ENCODE measurements around the gene MRPS2.
"Not testable (repeated sequence)": the region's sequence is repeated elsewhere in the genome, so short reads cannot be mapped to it uniquely, and the experiment has no call there.

MRPS2 gene

GRCh38 chr9:135508211-135508820 is 7.8 kb downstream of the MRPS2 start:
- no peak for DNase-seq (ENCODE audit: extremely low read depth, insufficient read length)
- TF ChIP-seq, protein P1, sequence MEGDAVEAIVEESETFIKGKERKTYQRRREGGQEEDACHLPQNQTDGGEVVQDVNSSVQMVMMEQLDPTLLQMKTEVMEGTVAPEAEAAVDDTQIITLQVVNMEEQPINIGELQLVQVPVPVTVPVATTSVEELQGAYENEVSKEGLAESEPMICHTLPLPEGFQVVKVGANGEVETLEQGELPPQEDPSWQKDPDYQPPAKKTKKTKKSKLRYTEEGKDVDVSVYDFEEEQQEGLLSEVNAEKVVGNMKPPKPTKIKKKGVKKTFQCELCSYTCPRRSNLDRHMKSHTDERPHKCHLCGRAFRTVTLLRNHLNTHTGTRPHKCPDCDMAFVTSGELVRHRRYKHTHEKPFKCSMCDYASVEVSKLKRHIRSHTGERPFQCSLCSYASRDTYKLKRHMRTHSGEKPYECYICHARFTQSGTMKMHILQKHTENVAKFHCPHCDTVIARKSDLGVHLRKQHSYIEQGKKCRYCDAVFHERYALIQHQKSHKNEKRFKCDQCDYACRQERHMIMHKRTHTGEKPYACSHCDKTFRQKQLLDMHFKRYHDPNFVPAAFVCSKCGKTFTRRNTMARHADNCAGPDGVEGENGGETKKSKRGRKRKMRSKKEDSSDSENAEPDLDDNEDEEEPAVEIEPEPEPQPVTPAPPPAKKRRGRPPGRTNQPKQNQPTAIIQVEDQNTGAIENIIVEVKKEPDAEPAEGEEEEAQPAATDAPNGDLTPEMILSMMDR (IDR thresholded peaks at IDR 0.05; ENCODE audit: insufficient read depth, low read length, poor library complexity, severe bottlenecking): no peak
- Histone ChIP-seq H3K36me3 (ENCODE audit: control insufficient read depth, insufficient read depth, low read length) (peaks cover 17% of the 10 kb centered on the region), H3K27me3 (replicated peaks; ENCODE audit: control insufficient read depth, insufficient read depth, low read length) (no peaks in the 10 kb centered on the region; the same call in 1 of the 2 replicates), H3K4me3 (replicated peaks; ENCODE audit: low read depth, low read length) (no peak overlapping the region)

- H3K36me3 ChIP-seq (ENCODE audit: control insufficient read depth, insufficient read depth, low read length): peaks cover 7% of the 10 kb centered on the region; the same call in 1 of the 2 replicates
- TF ChIP-seq, protein P1 (IDR thresholded peaks at IDR 0.05; ENCODE audit: insufficient read depth, low read length, poor library complexity, severe bottlenecking): no peak
- no peak for DNase-seq (ENCODE audit: extremely low read depth, insufficient read length)
- H3K4me3 ChIP-seq (replicated peaks; ENCODE audit: low read depth, low read length): no peak overlapping the region
- H3K27me3 ChIP-seq (replicated peaks; ENCODE audit: control insufficient read depth, insufficient read depth, low read length): no peaks in the 10 kb centered on the region; the same call in 1 of the 2 replicates
These were observed 9.0 kb downstream of the MRPS2 start for GRCh38 chr9:135509458-135509857.

DNA sequence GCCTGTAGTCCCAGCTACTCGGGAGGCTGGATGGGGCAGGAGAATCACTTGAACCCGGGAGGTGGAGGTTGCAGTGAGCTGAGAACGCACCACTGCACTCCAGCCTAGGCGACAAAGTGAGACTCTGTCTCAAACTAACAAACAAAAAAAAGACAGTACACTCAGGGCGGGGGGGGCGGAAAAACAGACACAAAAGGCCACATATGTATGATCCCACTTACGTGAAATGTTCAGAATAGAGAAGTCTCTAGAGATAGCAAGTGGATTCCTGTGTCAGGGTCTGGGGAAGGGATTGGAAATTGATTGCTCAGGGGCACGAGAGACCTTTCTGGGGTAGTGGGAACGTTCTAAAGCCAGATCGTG is 11.7 kb downstream of the MRPS2 start:
- peaks cover 2% of the 10 kb centered on the region; the same call in 1 of the 2 replicates for H3K27me3 ChIP-seq (replicated peaks; ENCODE audit: control insufficient read depth, insufficient read depth, low read length)
- no peak for DNase-seq (ENCODE audit: extremely low read depth, insufficient read length)
- TF ChIP-seq, protein P1 (IDR thresholded peaks at IDR 0.05; ENCODE audit: insufficient read depth, low read length, poor library complexity, severe bottlenecking): no peak
- H3K4me3 ChIP-seq (replicated peaks; ENCODE audit: low read depth, low read length): no peak overlapping the region
- H3K36me3 ChIP-seq (ENCODE audit: control insufficient read depth, insufficient read depth, low read length): no peaks in the 10 kb centered on the region

DNA sequence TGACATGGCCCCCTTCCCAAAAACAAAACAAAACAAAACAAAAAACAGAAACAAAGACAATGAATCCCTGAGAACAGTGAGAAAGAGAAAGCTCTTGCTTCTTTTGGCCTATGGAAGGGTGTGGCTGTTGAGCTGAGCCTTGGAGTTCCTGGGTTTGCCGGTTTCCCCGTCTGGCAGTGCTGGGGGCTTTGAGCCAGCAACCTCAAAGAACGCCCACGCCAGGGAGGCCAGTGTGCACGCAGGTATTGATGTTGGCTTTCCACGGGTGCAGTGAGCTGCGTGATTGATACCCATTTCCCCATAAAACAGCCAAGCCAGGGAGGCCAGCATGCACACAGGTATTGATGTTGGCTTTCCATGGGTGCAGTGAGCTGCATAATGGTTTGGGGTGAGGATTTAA is 12.4 kb downstream of the MRPS2 start:
- TF ChIP-seq, protein P1 (IDR thresholded peaks at IDR 0.05; ENCODE audit: insufficient read depth, low read length, poor library complexity, severe bottlenecking): no peak
- H3K27me3 ChIP-seq (replicated peaks; ENCODE audit: control insufficient read depth, insufficient read depth, low read length): peaks cover 2% of the 10 kb centered on the region; the same call in 1 of the 2 replicates
- DNase-seq (ENCODE audit: extremely low read depth, insufficient read length): no peak

DNA sequence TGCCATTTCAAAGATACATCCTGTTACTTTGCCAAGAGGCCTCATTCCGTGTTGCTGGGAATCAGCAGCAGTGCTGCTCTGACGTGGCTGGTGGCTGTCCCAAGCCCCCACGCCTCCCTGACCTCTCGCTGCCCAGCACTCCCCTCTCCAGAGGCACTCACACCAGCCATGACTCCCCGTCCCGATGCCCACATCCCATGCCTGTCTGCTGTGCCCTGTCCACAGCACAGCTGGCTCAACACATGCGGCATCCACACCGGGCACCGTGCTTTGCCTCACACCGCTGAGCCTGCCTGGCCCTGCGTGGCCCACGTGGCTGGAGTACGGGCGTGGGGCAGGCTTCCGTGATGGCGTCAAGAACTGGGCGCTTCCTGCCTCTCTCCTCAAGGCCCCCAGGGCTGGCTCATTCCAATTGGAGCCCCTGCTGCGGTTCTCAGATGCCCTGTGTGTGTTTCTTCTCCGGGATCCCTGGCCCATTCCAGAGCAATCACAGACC is 12.9 kb downstream of the MRPS2 start:
- TF ChIP-seq, protein P1 (IDR thresholded peaks at IDR 0.05; ENCODE audit: insufficient read depth, low read length, poor library complexity, severe bottlenecking): no peak
- Histone ChIP-seq H3K36me3 (ENCODE audit: control insufficient read depth, insufficient read depth, low read length) (no peaks in the 10 kb centered on the region), H3K27me3 (replicated peaks; ENCODE audit: control insufficient read depth, insufficient read depth, low read length) (peaks cover 2% of the 10 kb centered on the region; the same call in 1 of the 2 replicates), H3K4me3 (replicated peaks; ENCODE audit: low read depth, low read length) (no peak overlapping the region)
- DNase-seq (ENCODE audit: extremely low read depth, insufficient read length): no peak

More for the DNA sequence above, 12.4 kb downstream of the MRPS2 start:
- Histone ChIP-seq H3K36me3 (ENCODE audit: control insufficient read depth, insufficient read depth, low read length) (no peaks in the 10 kb centered on the region), H3K4me3 (replicated peaks; ENCODE audit: low read depth, low read length) (no peak overlapping the region)

DNA sequence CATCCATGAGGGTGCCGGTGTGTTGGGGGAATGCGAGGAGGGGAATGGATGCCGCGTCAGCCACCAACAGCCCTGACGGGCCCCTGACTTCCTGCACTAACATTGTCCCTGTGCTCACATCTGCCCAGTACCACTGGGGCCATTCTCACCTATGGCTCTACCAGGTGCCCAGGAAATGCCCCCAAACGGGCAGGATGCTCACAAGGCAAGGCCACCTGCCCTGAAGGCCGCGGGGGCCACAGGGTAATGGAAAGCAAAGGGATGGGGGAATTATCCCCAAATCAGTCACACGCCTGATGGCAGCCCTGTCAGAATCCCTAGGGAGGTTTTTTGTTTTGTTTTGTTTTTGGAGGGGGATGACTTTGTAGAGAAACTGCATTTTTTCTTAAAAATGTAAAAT is 13.4 kb downstream of the MRPS2 start:
- H3K4me3 ChIP-seq (replicated peaks; ENCODE audit: low read depth, low read length); H3K36me3 ChIP-seq (ENCODE audit: control insufficient read depth, insufficient read depth, low read length); H3K27me3 ChIP-seq (replicated peaks; ENCODE audit: control insufficient read depth, insufficient read depth, low read length); DNase-seq (ENCODE audit: extremely low read depth, insufficient read length): not testable (repeated sequence)
